GM12874 (cell line): ENCODE data around the gene ANKRD1.

Experiments
- CTCF ChIP-seq: IDR thresholded peaks from 2 replicates; pipeline ENCODE4 v1.5.1; 2011; ENCODE audit warnings: low read depth, mild to moderate bottlenecking, control low read depth, low read length, moderate library complexity; ENCODE audit not compliant: insufficient read depth

Gene ANKRD1

DNA sequence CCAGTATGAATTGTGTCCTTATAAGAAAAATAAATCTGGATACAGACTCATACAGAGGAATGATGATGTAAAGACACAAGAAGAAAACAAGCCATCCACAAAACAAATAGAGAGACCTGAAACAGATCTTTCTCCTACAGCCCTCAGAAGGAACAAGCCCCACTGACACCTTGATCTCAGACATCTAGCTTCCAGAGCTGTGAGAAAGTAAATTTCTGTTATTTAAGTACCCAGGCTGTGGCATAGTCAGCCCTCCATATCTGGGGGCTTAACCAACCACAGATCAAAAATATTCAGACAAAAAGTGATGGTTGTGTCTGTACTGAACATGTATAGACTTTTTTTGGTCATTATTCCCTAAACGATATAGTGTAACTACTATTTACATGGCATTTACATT lies 23.9 kb upstream of the ANKRD1 start:
- no peak for TF ChIP-seq CTCF

GRCh38 chr10:90939648-90940047 lies 18.8 kb upstream of the ANKRD1 start:
- no peak for TF ChIP-seq CTCF

- no peak for TF ChIP-seq CTCF
Observed at GRCh38 chr10:90939116-90939515, 18.2 kb upstream of the ANKRD1 start.

DNA sequence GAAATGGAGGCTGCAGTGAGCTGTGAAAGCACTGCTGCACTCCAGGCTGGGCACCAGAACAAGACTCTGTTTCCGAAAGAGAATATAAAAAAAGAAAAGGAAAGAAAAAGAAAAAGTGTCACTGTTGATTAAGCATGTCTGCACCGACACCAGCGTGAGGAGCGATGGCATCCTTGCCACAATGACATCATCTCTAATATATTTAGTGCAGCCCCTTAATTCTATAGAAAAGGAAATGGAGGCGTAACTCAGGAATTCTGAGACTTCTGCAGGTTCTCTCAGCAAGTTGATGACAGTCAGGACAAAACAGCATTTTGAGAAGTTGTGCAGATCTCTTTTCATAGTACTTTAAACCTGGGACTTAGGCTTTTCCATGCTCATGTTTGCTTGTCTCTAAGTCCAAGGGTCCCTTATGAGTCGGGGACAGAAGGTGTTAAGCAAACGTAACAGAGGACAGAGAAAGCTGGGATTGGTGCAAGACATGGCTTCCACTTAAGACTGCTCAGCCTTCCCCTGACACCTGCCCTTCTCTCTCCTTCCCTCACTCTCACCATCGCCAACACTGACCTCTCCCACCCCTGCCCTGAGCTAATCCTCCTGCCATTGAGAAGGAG lies 16.9 kb upstream of the ANKRD1 start:
- no peak for TF ChIP-seq CTCF

GRCh38 chr10:90936276-90936659 lies 15.4 kb upstream of the ANKRD1 start:
- no peak for TF ChIP-seq CTCF

DNA sequence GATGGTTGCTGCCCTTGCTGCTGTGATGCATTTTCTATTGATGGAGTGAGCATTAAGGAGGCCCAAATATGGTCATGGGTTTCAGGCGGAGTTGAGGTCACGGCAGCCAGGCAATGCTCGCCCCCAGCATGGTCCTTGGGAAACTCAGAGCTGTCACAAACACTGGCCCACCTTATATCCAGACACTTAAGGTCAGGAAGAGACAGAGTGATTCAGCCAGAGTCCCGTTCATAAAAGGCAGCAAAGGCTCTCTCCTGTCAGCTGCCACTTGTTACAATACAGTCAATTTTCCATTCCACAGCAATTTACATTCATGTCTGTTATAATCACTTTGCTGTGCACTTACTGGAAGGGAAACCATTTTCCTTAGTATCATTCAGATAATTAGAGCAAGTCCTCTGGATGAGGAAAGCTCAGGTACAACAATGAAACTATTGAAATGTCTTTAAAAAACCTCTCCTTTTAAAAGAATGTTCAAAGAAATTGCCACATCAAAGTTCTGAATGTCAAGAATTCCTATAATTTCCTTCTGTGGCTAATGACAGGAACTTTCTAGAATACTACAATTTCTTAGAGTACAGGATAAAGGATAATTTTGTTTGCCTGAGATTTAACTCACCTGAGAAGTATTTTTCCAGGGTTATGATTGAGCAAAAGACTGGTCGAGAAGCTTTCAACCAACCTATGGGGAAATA lies 14.8 kb upstream of the ANKRD1 start:
- no peak for TF ChIP-seq CTCF

DNA sequence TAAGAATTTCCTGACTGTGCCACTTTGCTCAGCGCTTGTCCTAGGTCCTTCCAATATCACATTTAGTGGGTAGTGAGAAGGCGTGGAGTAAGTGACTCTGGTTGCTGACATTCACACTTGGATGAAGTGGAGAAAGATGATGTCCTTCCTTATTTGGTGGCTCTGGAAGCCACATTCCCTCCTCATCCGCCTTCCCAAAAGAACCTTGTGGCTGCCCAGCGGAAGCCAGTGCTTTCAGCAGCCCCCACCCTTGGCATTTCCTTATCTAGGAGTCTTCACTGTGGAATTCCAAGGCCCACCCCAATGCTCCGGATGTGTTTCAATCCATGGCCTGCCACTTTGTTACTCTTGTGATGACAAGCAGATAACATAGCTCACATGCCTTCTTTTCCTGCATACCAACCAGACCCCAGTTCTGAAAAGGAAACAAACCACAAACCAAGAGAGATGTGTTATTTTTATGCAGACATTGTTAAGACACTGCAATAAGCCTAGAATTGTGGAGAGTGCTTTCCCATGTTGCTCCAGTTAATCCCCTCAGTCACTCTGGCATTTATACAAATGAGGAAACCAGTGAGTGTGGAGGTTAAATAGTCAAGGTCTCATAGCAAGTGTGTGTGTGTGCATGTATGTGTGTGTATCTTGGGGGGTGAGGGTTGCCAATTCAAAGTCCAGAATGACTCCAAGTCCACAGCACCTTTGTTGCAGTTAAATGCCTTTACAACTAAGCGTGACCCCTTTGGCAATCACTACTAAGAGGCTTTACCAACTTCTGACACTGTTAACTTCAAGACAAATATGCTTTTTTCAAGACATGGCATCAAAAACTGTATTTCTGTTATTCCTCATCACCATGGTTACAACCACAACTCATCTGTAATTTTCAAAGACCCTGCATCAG lies 10.3 kb upstream of the ANKRD1 start:
- no peak for TF ChIP-seq CTCF
